ENCODE measurements around the gene POLR3H. TPM values are rescaled to one million over a fixed set of nuclear protein-coding genes. Genes with fewer than 3 reads are reported as not detected.

Gene POLR3H
- total and polyA plus RNA-seq, 12 donors: 18.7 to 92.6 (median 45.4) TPM

GRCh38 chr22:41512421-41513194 is 31.7 kb downstream of the POLR3H start:
- peaks cover 19 to 25% of the 10 kb centered on the region in 2 donors for H3K4me1 ChIP-seq (replicated peaks in 1 of 2)
- intact Hi-C loops (cut with DNase I): loop anchor here in 1 of 2 donors (10.0 kb wide), 1 partner anchor 48 kb away; the partner anchor contains the start of genes ACO2 and PHF5A
- H3K4me3 ChIP-seq: no peak overlapping the region
- TF ChIP-seq POLR2A (IDR thresholded peaks at IDR 0.05): peak in 1 of 2 donors; percentile 14
- TF ChIP-seq CTCF (IDR thresholded peaks at IDR 0.05): no peak
- H3K27ac ChIP-seq: peak overlapping the region in 3 of 5 donors; percentile 52 to 66 (median 62)
- peaks cover 0 to 79% of the 10 kb centered on the region in 2 donors for H3K36me3 ChIP-seq (replicated peaks in 1 of 2)
- no peaks in the 10 kb centered on the region for H3K9me3 ChIP-seq (replicated peaks in 1 of 3)
- WGBS, 4 donors: 53 to 61% (median 57%) methylated on average over 17 of the region's 17 CpGs
- peak; percentile 74 to 89 (median 87) for DNase-seq
- no peaks in the 10 kb centered on the region for H3K27me3 ChIP-seq

- H3K9me3 ChIP-seq (replicated peaks in 1 of 3): no peaks in the 10 kb centered on the region
- peaks cover 19 to 21% of the 10 kb centered on the region in 2 donors for H3K4me1 ChIP-seq (replicated peaks in 1 of 2)
- peak overlapping the region in 2 of 5 donors; percentile 42 to 62 for H3K27ac ChIP-seq
- 74 to 83% (median 83%) methylated on average over 2 of the region's 2 CpGs for WGBS, 4 donors
- intact Hi-C loops (cut with DNase I): loop anchor here in 1 of 2 donors (10.0 kb wide), 1 partner anchor 47 kb away; the partner anchor contains the start of genes ACO2 and PHF5A
- peaks cover 0 to 76% of the 10 kb centered on the region in 2 donors for H3K36me3 ChIP-seq (replicated peaks in 1 of 2)
- H3K27me3 ChIP-seq: no peaks in the 10 kb centered on the region
- no peak overlapping the region for H3K4me3 ChIP-seq
- no peak for DNase-seq
- TF ChIP-seq CTCF (IDR thresholded peaks at IDR 0.05): no peak
- no peak for TF ChIP-seq POLR2A (IDR thresholded peaks at IDR 0.05)
Observed at GRCh38 chr22:41511521-41511968, 32.7 kb downstream of the POLR3H start.

- H3K4me1 ChIP-seq (replicated peaks in 1 of 2): peaks cover 24 to 31% of the 10 kb centered on the region in 2 donors
- TF ChIP-seq POLR2A (IDR thresholded peaks at IDR 0.05) (no peak), CTCF (IDR thresholded peaks at IDR 0.05) (no peak)
- no peak overlapping the region for H3K4me3 ChIP-seq
- peaks cover 0 to 48% of the 10 kb centered on the region in 2 donors for H3K36me3 ChIP-seq (replicated peaks in 1 of 2)
- H3K27me3 ChIP-seq: no peaks in the 10 kb centered on the region
- no peaks in the 10 kb centered on the region for H3K9me3 ChIP-seq (replicated peaks in 1 of 3)
- peak overlapping the region in 2 of 5 donors; percentile 17 to 28 for H3K27ac ChIP-seq
- intact Hi-C loops (cut with DNase I): loop anchor here in 1 of 2 donors (5.0 kb wide), 1 partner anchor 51 kb away; no protein-coding TSS in a partner anchor
- no peak for DNase-seq
- WGBS, 4 donors: 65 to 76% (median 69%) methylated on average over 5 to 12 of the region's 12 CpGs
Observed at GRCh38 chr22:41508770-41509170, 35.5 kb downstream of the POLR3H start.

GRCh38 chr22:41507330-41508063 is 36.8 kb downstream of the POLR3H start:
- Histone ChIP-seq H3K36me3 (replicated peaks in 1 of 2) (peaks cover 0 to 38% of the 10 kb centered on the region in 2 donors), H3K4me3 (no peak overlapping the region), H3K27me3 (no peaks in the 10 kb centered on the region), H3K9me3 (replicated peaks in 1 of 3) (no peaks in the 10 kb centered on the region), H3K4me1 (replicated peaks in 1 of 2) (peaks cover 18 to 23% of the 10 kb centered on the region in 2 donors), H3K27ac (no peak overlapping the region)
- intact Hi-C loops (cut with DNase I): loop anchor here in 1 of 2 donors (5.0 kb wide), 1 partner anchor 50 kb away; no protein-coding TSS in a partner anchor
- 92 to 94% (median 93%) methylated on average over 9 to 23 of the region's 23 CpGs for whole genome bisulfite sequencing, 4 donors
- no peak for DNase-seq
- no peak for TF ChIP-seq CTCF (IDR thresholded peaks at IDR 0.05)
- no peak for TF ChIP-seq POLR2A (IDR thresholded peaks at IDR 0.05)

Data from adrenal gland (tissue), 12 donors.